CD4-positive, alpha-beta T cell treated with Interleukin-6 at 100 ng/mL for 8 hours (primary cell): Measurements from ENCODE around the gene CES2.
A peak's percentile ranks its signal among the peaks of the same experiment; 100 is the strongest.
"Not testable (repeated sequence)": the region's sequence is repeated elsewhere in the genome, so short reads cannot be mapped to it uniquely, and the experiment has no call there.

ENCODE experiments used
- DNase-seq: peaks from one replicate; pipeline ENCODE4 v3.0.0-alpha.2; 2020; ENCODE audit warnings: mixed read lengths, low spot score

CES2 gene, protein sequence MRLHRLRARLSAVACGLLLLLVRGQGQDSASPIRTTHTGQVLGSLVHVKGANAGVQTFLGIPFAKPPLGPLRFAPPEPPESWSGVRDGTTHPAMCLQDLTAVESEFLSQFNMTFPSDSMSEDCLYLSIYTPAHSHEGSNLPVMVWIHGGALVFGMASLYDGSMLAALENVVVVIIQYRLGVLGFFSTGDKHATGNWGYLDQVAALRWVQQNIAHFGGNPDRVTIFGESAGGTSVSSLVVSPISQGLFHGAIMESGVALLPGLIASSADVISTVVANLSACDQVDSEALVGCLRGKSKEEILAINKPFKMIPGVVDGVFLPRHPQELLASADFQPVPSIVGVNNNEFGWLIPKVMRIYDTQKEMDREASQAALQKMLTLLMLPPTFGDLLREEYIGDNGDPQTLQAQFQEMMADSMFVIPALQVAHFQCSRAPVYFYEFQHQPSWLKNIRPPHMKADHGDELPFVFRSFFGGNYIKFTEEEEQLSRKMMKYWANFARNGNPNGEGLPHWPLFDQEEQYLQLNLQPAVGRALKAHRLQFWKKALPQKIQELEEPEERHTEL

DNA sequence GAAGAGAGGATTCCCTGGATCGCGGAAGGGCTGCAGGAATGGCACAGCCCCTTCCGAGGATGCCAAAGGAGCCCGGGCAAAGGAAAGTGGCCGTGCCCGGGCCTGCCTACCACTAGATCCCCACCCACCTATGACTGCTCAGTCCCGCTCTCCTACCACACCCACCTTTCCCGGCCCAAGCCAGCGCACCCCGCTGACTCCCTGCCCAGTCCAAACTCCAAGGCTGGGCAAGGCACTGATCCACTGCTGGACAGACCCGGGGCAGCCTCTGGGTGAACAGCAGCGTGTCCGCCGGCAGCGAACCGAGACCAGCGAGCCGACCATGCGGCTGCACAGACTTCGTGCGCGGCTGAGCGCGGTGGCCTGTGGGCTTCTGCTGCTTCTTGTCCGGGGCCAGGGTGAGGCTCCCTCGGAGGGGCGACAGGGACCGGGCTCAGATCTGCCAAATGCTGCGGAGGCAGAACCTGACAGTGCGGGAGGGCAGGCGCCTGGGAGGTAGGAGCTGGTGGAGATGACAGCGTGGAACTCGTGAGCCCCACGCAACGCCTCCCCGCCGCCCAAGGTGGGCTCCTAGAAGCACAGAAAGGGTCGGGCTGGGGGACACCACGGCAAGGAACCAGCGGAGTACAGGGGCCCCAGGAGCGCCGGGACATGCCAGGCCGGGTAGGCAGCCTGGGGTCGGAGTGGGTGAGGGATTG lies at the start of gene CES2:
Gene CES2, plus strand, starts transcription at position 203 of the 698 bp plus-strand sequence. Its CDS starts 120 bp downstream, at position 323.
- no peak for DNase-seq

DNA sequence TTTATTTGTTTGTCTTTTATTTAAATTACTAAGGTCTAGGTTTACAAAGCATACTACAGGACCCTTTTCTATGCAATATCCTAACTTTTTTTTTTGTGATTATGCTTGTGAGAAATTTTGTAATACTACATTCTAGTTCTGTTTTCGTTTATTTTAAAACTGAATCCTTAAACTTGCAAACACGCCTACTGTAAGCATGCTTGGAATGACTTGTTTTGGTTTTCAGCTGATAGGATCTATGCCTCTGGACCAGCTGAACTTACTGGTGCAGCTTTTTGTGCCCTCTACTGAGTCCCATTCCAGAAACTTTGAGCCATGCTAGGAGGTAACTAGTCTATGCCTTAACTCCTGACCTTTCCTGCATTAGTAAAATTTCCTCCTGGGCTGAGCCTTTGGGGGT lies 49.0 kb upstream of the CES2 start:
- DNase-seq: no peak

DNA sequence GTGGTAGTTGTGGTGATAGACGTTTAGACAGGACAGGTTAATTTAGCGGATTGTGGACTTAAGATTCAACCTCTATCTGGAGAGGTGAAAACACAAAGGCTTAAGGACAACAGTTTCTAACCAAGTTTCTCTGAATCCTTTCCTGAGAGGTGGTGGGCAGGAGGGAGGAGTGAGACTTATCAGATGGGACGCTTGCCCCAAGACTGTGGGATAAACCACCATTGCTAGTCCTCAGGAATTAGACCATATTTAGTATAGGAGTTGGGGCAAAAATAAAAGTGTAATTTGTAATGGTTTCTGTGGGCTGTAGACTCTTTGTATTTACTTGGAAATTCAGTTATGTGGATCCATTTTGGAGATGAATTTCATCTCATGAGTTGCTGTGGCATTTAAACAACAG lies 48.4 kb upstream of the CES2 start:
- no peak for DNase-seq

DNA sequence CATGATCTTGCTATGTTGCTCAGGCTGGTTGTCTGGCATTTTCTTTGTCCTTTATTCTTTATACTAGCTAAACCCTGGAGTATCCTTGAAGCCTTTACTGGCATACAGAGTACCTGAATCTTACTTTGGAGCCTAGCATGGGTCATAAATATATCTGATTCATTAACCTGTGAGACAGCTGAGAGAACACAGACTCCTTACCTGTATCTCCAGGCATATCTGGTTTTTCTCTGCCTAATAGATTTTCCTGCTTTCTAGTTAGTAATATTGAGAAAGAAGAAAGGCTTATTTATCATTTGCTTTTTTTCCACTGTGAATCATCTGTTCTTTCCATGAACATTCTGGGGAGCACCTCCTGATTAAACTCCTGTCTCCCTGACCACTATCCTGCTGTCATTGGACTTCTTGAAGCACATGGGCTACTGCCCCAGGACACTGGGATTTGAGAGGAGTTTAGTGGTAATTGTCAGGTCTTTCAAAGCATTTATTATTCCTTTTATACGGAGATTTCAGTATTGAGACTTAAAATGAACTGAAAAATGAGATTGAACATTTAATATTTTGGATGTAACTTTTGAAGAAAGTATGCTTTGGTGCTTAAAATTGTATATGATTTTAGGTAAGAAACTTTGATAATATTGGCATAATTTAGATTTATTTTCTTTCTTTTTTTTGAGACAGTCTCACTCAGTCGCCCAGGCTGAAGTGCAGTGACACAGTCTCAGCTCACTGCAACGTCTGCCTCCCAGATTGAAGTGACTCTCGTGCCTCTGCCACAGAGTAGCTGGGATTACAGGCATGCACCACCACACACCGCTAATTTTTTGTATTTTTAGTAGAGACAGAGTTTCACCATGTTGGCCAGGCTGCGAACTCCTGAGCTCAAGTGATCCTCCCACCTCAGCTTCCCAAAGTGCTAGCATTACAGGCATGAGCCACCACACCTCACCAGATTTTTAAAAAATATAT lies 46.4 kb upstream of the CES2 start:
- DNase-seq: no peak

DNA sequence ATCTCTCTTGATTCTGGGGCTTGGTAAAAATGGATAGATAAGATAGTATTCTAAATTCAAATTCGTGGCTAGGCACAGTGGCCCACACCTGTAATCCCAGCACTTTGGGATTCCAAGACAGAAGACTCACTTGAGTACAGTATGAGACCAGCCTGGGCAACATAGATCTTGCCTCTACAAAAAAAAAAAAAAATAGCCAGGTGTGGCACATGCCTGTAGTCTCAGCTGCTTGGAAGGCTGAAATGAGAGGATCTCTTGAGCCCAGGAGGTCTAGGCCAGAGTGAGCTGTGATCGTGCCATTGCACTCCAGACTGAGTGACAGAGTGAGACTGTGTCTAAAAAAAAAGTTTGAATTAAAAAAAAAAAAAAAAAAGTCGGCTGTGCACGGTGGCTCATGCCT lies 45.7 kb upstream of the CES2 start:
- DNase-seq: no peak

DNA sequence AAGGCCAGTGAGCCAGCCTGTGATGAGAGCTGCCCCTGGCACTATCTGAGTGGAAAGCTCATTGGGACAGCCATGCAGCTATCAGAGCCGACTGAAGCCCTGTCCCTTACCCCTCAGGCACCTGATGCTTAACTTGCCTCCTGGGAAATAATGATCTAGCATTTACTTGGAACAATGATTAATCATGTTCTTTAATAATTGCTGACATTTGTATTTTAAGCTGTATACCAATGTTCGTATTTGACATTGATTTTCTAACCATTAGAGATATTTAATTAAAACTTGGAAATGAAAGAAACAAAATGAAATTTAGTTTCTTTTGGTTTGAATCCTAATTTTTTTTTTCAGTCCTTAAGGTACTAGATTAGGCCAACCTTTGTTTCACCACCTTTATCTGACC lies 44.5 kb upstream of the CES2 start:
- DNase-seq: no peak

DNA sequence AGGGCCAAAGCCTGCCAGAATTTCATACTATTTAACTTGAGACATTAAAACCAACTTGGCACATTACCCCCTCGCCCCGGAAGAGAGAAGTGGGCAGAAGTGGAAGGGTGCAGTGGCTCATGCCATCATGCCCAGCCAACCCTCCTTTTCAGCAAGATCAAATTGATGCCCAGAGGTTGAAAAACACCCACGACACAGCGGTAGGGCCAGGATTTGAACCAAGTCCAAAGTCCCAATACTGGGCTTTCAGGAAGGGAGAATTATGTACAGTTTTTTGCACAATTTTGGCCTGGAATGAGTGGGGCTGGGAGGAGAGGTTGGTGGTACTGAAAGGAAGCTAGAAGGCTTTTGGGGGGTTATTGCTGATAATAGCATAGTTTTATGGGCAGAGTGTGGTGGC lies 44.0 kb upstream of the CES2 start:
- no peak for DNase-seq

DNA sequence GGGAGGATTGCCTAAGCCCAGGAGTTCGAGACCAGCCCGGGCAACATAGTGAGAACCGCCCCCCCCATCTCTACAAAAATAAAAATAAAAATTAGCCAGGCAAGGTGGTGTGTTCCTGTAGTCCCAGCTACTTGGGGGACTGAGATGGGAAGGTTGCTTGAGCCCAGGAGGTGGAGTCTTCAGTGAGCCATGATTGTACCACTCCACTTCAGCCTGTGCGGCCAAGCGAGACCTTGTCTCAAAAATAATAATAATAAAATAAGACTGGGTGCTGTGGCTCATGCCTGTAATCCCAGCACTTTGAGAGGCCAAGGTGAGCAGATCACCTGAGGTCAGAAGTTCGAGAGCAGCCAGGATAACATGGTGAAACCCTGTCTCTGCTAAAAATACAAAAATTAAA lies 43.5 kb upstream of the CES2 start:
- DNase-seq: no peak

DNA sequence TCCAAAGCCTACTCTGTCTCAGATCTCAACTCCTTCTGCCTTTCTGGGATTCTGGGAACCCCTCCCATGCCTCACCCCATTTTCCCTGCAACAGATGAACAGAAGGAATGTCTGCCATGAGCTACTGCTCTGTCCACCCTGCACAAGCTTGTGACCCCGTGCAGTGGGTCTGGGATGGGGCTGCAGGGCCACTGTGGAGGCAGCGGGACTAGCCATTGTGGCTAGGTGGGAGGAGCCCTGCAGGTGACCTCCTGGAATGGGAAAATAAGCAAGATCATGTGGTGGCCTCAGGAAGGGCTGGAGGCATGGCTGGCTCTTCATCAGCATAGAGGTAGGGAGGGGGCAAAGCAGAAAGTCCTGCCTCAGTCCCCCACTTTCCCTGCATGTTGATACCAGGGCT lies 41.3 kb upstream of the CES2 start:
- DNase-seq: no peak

DNA sequence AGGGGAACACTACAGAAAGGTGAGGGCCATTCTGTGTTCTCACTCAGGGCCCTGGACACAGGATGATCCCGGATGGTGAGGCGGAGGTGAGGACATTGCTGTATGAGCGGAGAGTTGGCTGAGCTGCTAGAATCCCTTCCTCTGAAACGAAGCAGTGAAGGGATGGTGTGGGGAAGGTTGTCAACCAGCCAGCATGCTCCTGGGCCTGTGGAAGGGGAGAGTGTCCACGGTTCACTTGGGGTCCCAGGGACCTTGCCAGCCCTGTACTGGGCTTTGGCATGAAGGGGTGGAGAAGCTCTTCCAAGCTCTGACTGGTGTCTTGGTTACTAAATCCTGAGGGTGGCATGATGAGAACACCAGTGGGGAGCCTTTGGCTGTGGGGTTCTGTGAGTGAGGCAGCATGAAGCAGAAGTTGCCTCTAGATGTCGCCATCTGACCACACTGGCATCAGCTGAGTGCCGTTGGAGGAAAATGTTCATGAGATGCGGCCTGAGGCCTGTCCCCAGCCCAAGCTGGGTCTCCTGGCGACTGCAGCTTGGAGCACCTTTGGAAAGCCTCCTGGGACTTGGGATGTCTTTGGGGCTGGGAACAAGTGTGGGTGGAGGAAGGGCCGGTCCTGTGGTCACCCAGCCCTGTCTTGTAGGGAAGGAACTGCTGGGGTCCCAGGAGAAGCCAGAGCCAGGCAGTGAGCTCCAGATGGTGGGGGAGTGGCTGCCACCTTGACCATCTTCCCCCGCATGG lies 40.2 kb upstream of the CES2 start:
- DNase-seq: peak; percentile 50

DNA sequence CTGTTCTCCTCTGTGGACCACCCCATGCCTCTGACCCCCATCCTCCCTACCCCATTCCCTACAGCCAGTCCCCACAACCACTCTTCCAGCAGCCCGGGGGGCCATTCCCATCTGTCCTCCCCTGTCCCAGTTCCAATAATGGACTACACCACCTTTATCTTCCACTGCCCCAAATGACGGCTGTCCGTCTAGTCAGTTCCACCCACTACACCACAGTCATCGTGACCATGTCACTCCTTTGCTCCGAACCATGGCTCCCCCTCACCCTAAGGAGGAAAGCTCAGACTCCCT lies 39.7 kb upstream of the CES2 start:
- no peak for DNase-seq

DNA sequence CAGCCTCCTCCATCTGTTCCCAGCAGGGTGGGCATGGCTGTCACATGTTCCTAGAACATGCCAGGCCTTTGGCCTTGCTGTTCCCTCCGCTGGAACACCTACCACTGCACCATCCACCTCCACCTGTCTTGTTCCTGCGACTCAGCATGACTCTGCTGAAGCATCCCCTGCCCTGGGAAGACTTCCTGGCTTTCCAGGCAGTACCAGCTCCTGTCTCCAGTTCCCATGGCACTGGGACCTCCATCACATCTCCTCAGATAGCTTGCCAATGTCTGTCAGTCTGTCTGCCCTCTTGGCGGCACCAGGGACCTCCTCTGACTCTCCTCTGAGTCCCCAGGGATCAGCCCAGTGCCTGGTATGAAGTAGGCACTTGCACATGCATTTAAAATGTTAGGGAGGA lies 39.3 kb upstream of the CES2 start:
- no peak for DNase-seq

DNA sequence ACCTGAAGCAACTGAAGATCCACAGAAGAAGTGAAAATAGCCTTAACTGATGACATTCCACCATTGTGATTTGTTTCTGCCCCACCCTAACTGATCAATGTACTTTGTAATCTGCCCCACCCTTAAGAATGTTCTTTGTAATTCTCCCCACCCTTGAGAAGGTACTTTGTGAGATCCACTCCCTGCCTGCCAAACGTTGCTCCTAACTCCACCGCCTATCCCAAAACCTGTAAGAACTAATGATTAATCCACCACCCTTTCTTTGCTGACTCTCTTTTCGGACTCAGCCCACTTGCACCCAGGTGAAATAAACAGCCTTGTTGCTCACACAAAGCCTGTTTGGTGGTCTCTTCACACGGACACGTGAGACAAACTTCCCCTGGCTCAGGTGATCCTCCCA lies 38.6 kb upstream of the CES2 start:
- not testable (repeated sequence) for DNase-seq

DNA sequence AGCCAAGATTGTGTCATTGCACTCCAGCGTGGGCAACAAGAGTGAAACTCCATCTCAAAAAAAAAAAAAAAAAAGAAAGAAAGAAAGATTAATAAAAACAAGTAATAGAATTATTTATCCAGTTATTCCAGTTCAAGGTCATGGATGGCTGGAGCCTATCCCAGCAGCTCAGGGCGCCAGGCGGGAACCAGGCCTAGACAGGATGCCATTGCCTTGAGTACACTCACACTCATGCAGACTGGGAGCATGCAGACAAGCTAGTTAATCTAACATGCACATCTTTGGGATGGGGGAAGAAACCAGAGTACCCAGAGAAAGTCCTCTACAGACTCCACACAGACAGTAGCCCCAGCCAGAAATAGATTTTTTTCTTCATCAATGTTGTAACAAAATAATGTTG lies 37.1 kb upstream of the CES2 start:
- no peak for DNase-seq

DNA sequence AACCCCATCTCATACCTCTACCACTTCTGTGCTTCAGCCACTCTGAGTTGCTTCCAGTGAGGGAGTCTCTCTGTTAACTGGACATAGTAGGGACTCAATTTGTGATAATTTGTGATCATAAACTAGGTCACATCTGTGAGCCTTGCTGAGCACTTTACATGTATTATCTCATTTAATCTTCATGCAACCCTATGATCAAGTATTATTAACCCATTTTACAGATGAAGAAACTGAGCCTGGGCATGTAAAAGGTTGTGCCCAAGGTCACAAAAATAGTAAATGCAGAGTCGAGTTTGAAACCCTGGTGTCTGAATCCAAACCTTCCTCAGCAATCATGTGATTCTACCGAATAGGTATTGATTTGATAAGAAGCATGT lies 36.4 kb upstream of the CES2 start:
- DNase-seq: no peak

DNA sequence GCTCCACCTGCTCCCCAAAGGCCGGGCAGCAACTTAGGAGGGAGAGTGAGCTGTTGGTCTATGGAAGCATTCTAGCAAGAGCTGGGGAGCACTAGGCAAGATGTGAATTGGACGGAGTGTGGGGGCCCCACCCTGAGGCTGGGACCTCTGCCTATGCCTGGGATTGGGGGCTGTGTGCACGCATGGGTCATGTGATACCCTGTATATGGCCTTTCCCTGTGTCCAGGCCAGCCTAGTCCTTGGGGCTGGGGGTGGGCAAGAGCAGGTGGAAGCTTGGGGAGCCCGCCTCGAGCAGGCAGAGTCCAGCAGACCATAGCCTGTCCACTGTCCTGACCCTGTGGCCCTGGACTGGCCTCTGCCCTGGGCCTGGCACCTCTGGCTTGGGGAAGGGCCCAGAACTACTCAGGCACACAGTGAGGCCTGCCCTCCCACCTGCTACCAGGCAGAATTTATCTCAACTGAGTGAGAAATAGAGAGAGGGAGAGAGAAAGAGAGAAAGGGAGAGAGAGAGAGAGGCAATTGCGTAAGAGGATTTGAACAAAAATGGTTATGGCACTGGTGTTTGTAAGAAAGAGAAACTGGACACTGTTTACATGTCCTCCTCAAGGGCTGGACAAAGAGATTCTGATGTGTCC lies 35.9 kb upstream of the CES2 start:
- DNase-seq: no peak

DNA sequence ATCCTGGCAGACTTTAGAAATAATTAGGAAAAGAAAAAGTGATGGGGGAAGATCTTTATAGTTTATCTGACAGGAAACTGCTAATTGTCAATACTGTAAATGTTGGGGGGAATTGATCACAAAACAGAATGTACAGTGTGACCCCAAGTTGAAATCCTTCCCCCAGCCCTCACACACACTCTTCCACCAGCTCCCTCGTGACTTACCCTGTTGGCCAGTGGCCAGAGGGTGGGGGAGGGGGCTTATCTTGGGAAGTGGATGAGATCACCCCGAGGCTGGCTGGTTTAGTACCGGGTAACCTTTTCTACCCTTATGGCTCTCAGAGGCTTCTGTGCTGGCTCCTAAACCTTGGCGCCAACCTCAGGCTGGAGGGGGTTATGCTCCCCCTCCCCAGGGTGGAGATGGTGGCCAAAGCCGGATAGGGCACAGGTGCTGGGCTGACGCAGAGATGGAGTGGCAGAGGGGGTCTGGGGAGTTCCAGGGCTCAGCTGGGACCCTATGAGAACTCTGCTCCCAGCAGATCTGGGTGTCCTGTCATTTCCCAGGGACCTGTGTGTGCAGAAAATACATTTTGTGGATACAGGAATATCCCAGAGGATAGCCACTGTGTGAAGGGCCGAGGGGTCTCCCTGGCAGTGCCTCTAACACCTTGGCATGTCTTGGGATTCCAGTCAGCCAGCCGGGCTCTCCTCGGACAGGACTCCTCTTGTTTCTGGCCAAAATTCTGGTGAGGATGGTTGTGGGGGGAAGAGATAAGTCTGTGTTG lies 35.2 kb upstream of the CES2 start:
- no peak for DNase-seq

DNA sequence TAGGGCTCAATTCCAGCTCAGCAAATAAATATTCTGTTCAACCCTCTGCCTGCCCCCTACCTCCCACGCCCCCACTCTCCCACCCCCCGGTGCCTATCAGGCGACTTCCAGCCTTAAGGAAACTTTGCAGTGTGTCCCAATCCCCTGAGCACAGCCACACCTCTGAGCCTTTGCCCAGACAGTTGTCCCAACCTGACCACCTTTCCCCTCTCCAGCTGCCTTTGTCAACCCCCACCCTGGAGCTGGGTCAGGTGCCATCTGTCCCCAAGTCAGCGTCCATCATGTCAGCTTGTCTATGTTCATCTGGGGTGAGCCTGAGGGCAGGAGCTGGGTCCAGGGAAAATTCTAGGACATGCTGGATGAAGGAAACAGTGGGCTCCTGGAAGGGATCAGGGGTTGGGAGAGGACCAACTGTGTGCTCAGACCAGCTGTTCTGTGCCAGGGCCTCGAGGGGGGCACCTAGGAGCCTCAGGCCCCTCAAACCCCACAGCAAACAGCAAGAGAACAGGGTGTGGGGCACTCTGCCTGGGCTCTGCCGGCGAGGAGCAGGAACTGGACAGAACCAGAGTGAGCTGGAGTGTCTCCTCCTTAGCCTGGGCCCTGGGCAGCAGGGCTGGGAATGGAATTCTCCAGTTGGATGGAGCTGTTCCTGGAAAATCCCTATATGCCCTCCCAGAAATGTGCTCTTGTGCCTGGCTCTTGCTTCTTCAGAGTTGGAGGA lies 34.4 kb upstream of the CES2 start:
- no peak for DNase-seq

DNA sequence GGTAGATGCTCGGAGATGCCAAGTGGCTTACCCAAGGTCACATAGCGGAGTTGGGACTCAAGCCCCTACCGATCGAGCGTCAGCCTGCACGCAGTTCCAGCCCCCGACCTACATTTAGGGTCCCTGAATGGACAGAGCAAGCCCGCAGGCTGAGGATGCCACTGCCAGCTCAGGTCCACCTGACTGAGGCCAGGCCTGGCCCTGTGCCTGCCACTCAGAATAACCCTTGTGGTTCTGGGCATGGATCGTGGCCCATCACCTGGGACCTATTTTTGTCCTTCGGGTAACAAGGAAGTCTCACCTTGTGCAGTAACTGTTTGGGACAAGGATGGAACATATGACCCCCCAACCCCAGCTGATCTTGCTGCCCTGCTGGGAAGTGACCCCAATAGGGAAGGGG lies 33.7 kb upstream of the CES2 start:
- no peak for DNase-seq
